ENCODE data around the gene ARTN.

Gene ARTN

GRCh38 chr1:43904660-43905551 lies 28.7 kb upstream of the ARTN start:
- H3K9ac ChIP-seq (ENCODE audit: low read depth in 1 of 2, low read length in 2 of 2): no peak overlapping the region
- no peaks in the 10 kb centered on the region for H3K4me1 ChIP-seq (ENCODE audit: control insufficient read depth in 1 of 2, insufficient read depth in 2 of 2, low read length in 2 of 2)
- H3K27ac ChIP-seq (ENCODE audit: low read depth, low read length): no peak overlapping the region
- H3K36me3 ChIP-seq (ENCODE audit: control insufficient read depth in 1 of 2, insufficient read depth in 2 of 2, low read length in 2 of 2): no peaks in the 10 kb centered on the region
- no peaks in the 10 kb centered on the region for H3K27me3 ChIP-seq (ENCODE audit: control insufficient read depth in 1 of 2, insufficient read depth in 2 of 2, low read length in 2 of 2)
- H3K4me3 ChIP-seq (ENCODE audit: low read depth in 1 of 2, low read length in 2 of 2): no peak overlapping the region
- no peaks in the 10 kb centered on the region for H3K9me3 ChIP-seq (ENCODE audit: control insufficient read depth in 1 of 2, low read length in 2 of 2)

- H3K9me3 ChIP-seq (ENCODE audit: control insufficient read depth in 1 of 2, low read length in 2 of 2): no peaks in the 10 kb centered on the region
Measured at GRCh38 chr1:43908226-43908625, 25.4 kb upstream of the ARTN start.

GRCh38 chr1:43908858-43909257 lies 24.7 kb upstream of the ARTN start:
- Histone ChIP-seq H3K9ac (ENCODE audit: low read depth in 1 of 2, low read length in 2 of 2) (no peak overlapping the region), H3K4me3 (ENCODE audit: low read depth in 1 of 2, low read length in 2 of 2) (no peak overlapping the region), H3K4me1 (ENCODE audit: control insufficient read depth in 1 of 2, insufficient read depth in 2 of 2, low read length in 2 of 2) (no peaks in the 10 kb centered on the region), H3K36me3 (ENCODE audit: control insufficient read depth in 1 of 2, insufficient read depth in 2 of 2, low read length in 2 of 2) (no peaks in the 10 kb centered on the region), H3K27me3 (ENCODE audit: control insufficient read depth in 1 of 2, insufficient read depth in 2 of 2, low read length in 2 of 2) (no peaks in the 10 kb centered on the region), H3K9me3 (ENCODE audit: control insufficient read depth in 1 of 2, low read length in 2 of 2) (no peaks in the 10 kb centered on the region), H3K27ac (ENCODE audit: low read depth, low read length) (no peak overlapping the region)

More at GRCh38 chr1:43908226-43908625, 25.4 kb upstream of the ARTN start:
- Histone ChIP-seq H3K27ac (ENCODE audit: low read depth, low read length) (no peak overlapping the region), H3K9ac (ENCODE audit: low read depth in 1 of 2, low read length in 2 of 2) (no peak overlapping the region), H3K4me3 (ENCODE audit: low read depth in 1 of 2, low read length in 2 of 2) (no peak overlapping the region), H3K4me1 (ENCODE audit: control insufficient read depth in 1 of 2, insufficient read depth in 2 of 2, low read length in 2 of 2) (no peaks in the 10 kb centered on the region), H3K36me3 (ENCODE audit: control insufficient read depth in 1 of 2, insufficient read depth in 2 of 2, low read length in 2 of 2) (no peaks in the 10 kb centered on the region), H3K27me3 (ENCODE audit: control insufficient read depth in 1 of 2, insufficient read depth in 2 of 2, low read length in 2 of 2) (no peaks in the 10 kb centered on the region)

GRCh38 chr1:43910343-43910742 lies 23.3 kb upstream of the ARTN start:
- no peaks in the 10 kb centered on the region for H3K27me3 ChIP-seq (ENCODE audit: control insufficient read depth in 1 of 2, insufficient read depth in 2 of 2, low read length in 2 of 2)
- no peak overlapping the region for H3K9ac ChIP-seq (ENCODE audit: low read depth in 1 of 2, low read length in 2 of 2)
- no peak overlapping the region for H3K27ac ChIP-seq (ENCODE audit: low read depth, low read length)
- no peak overlapping the region for H3K4me3 ChIP-seq (ENCODE audit: low read depth in 1 of 2, low read length in 2 of 2)
- no peaks in the 10 kb centered on the region for H3K4me1 ChIP-seq (ENCODE audit: control insufficient read depth in 1 of 2, insufficient read depth in 2 of 2, low read length in 2 of 2)
- no peaks in the 10 kb centered on the region for H3K9me3 ChIP-seq (ENCODE audit: control insufficient read depth in 1 of 2, low read length in 2 of 2)
- H3K36me3 ChIP-seq (ENCODE audit: control insufficient read depth in 1 of 2, insufficient read depth in 2 of 2, low read length in 2 of 2): no peaks in the 10 kb centered on the region

- H3K27me3 ChIP-seq (ENCODE audit: control insufficient read depth in 1 of 2, insufficient read depth in 2 of 2, low read length in 2 of 2): no peaks in the 10 kb centered on the region
Measured at GRCh38 chr1:43912607-43913006, 21.0 kb upstream of the ARTN start.

GRCh38 chr1:43913051-43913501 lies 20.5 kb upstream of the ARTN start:
- no peak overlapping the region for H3K4me3 ChIP-seq (ENCODE audit: low read depth in 1 of 2, low read length in 2 of 2)

More at GRCh38 chr1:43912607-43913006, 21.0 kb upstream of the ARTN start:
- H3K4me3 ChIP-seq (ENCODE audit: low read depth in 1 of 2, low read length in 2 of 2): no peak overlapping the region
- no peaks in the 10 kb centered on the region for H3K4me1 ChIP-seq (ENCODE audit: control insufficient read depth in 1 of 2, insufficient read depth in 2 of 2, low read length in 2 of 2)
- H3K27ac ChIP-seq (ENCODE audit: low read depth, low read length): no peak overlapping the region
- no peaks in the 10 kb centered on the region for H3K36me3 ChIP-seq (ENCODE audit: control insufficient read depth in 1 of 2, insufficient read depth in 2 of 2, low read length in 2 of 2)
- H3K9me3 ChIP-seq (ENCODE audit: control insufficient read depth in 1 of 2, low read length in 2 of 2): no peaks in the 10 kb centered on the region
- no peak overlapping the region for H3K9ac ChIP-seq (ENCODE audit: low read depth in 1 of 2, low read length in 2 of 2)

GRCh38 chr1:43913666-43914360 lies 19.8 kb upstream of the ARTN start:
- Histone ChIP-seq H3K9ac (ENCODE audit: low read depth in 1 of 2, low read length in 2 of 2) (no peak overlapping the region), H3K4me3 (ENCODE audit: low read depth in 1 of 2, low read length in 2 of 2) (no peak overlapping the region), H3K36me3 (ENCODE audit: control insufficient read depth in 1 of 2, insufficient read depth in 2 of 2, low read length in 2 of 2) (no peaks in the 10 kb centered on the region), H3K27ac (ENCODE audit: low read depth, low read length) (no peak overlapping the region), H3K27me3 (ENCODE audit: control insufficient read depth in 1 of 2, insufficient read depth in 2 of 2, low read length in 2 of 2) (no peaks in the 10 kb centered on the region), H3K4me1 (ENCODE audit: control insufficient read depth in 1 of 2, insufficient read depth in 2 of 2, low read length in 2 of 2) (no peaks in the 10 kb centered on the region), H3K9me3 (ENCODE audit: control insufficient read depth in 1 of 2, low read length in 2 of 2) (no peaks in the 10 kb centered on the region)

More at GRCh38 chr1:43913051-43913501, 20.5 kb upstream of the ARTN start:
- Histone ChIP-seq H3K36me3 (ENCODE audit: control insufficient read depth in 1 of 2, insufficient read depth in 2 of 2, low read length in 2 of 2) (no peaks in the 10 kb centered on the region), H3K9me3 (ENCODE audit: control insufficient read depth in 1 of 2, low read length in 2 of 2) (no peaks in the 10 kb centered on the region), H3K4me1 (ENCODE audit: control insufficient read depth in 1 of 2, insufficient read depth in 2 of 2, low read length in 2 of 2) (no peaks in the 10 kb centered on the region), H3K27me3 (ENCODE audit: control insufficient read depth in 1 of 2, insufficient read depth in 2 of 2, low read length in 2 of 2) (no peaks in the 10 kb centered on the region), H3K9ac (ENCODE audit: low read depth in 1 of 2, low read length in 2 of 2) (no peak overlapping the region), H3K27ac (ENCODE audit: low read depth, low read length) (no peak overlapping the region)

GRCh38 chr1:43914576-43915525 lies 18.8 kb upstream of the ARTN start:
- H3K4me1 ChIP-seq (ENCODE audit: control insufficient read depth in 1 of 2, insufficient read depth in 2 of 2, low read length in 2 of 2): no peaks in the 10 kb centered on the region

GRCh38 chr1:43919906-43920305 lies 13.7 kb upstream of the ARTN start:
- no peaks in the 10 kb centered on the region for H3K9me3 ChIP-seq (ENCODE audit: control insufficient read depth in 1 of 2, low read length in 2 of 2)
- H3K9ac ChIP-seq (ENCODE audit: low read depth in 1 of 2, low read length in 2 of 2): no peak overlapping the region
- H3K27me3 ChIP-seq (ENCODE audit: control insufficient read depth in 1 of 2, insufficient read depth in 2 of 2, low read length in 2 of 2): no peaks in the 10 kb centered on the region
- no peaks in the 10 kb centered on the region for H3K4me1 ChIP-seq (ENCODE audit: control insufficient read depth in 1 of 2, insufficient read depth in 2 of 2, low read length in 2 of 2)
- no peak overlapping the region for H3K27ac ChIP-seq (ENCODE audit: low read depth, low read length)
- no peak overlapping the region for H3K4me3 ChIP-seq (ENCODE audit: low read depth in 1 of 2, low read length in 2 of 2)
- no peaks in the 10 kb centered on the region for H3K36me3 ChIP-seq (ENCODE audit: control insufficient read depth in 1 of 2, insufficient read depth in 2 of 2, low read length in 2 of 2)

More at GRCh38 chr1:43914576-43915525, 18.8 kb upstream of the ARTN start:
- no peaks in the 10 kb centered on the region for H3K36me3 ChIP-seq (ENCODE audit: control insufficient read depth in 1 of 2, insufficient read depth in 2 of 2, low read length in 2 of 2)
- no peaks in the 10 kb centered on the region for H3K27me3 ChIP-seq (ENCODE audit: control insufficient read depth in 1 of 2, insufficient read depth in 2 of 2, low read length in 2 of 2)
- H3K27ac ChIP-seq (ENCODE audit: low read depth, low read length): no peak overlapping the region
- no peaks in the 10 kb centered on the region for H3K9me3 ChIP-seq (ENCODE audit: control insufficient read depth in 1 of 2, low read length in 2 of 2)
- H3K9ac ChIP-seq (ENCODE audit: low read depth in 1 of 2, low read length in 2 of 2): no peak overlapping the region
- no peak overlapping the region for H3K4me3 ChIP-seq (ENCODE audit: low read depth in 1 of 2, low read length in 2 of 2)
